D721Med (cell line): ENCODE measurements around the gene GNB5.
"Not testable (repeated sequence)": the region's sequence is repeated elsewhere in the genome, so short reads cannot be mapped to it uniquely, and the experiment has no call there.

Experiments used
- DNase-seq: peaks from one replicate; pipeline ENCODE4 v3.0.0; 2011; ENCODE audit warnings: low spot score; ENCODE audit not compliant: insufficient read length
- FAIRE-seq: peaks from 2 replicates; lab custom pipeline; 2011; peaks lifted over from hg19 to GRCh38; lab: Jason Lieb, UNC
- CTCF ChIP-seq: IDR thresholded peaks from 2 replicates; pipeline ENCODE4 v1.5.1; 2012; ENCODE audit warnings: mild to moderate bottlenecking, control low read depth; ENCODE audit not compliant: insufficient read depth; ENCODE audit errors: missing control alignments

GNB5 gene

GRCh38 chr15:52098323-52098722 lies 92.9 kb downstream of the GNB5 start:
- no peak for FAIRE-seq
- DNase-seq, result no peak
- TF ChIP-seq CTCF, result no peak

- FAIRE-seq (no peak), DNase-seq (no peak)
- no peak for TF ChIP-seq CTCF
Measured at GRCh38 chr15:52097180-52097579, 94.0 kb downstream of the GNB5 start.

- FAIRE-seq, DNase-seq: not testable (repeated sequence)
Measured at GRCh38 chr15:52096536-52096935, 94.7 kb downstream of the GNB5 start.

DNA sequence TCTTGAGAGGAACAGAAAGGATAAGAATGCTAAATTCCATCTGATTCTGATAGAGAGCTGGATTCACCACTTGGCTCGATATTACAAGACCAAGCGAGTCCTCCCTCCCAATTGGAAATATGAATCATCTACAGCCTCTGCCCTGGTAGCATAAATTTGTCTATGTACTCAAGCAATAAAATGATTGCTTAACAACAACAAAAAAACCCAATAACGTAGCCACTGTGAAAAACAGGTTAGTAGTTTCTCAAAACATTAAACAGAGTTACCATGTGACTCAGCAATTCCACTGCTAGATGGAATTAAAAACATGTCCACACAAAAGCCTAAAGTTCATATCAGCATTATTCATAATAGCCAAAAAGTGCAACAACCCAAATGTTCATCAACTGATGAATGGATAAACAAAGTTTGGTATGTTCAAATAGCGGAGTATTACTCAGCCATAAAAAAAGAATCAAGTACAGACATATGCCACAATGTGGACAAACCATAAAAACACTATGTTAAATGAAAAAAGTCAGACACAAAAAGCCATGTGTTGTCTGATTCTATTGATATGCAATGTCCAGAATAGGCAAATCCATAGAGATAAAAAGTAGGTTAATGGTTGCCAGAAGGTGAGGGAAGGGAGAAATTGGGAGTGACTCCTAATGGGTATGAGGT lies 95.5 kb downstream of the GNB5 start:
- DNase-seq (no peak), FAIRE-seq (no peak)
- TF ChIP-seq CTCF, result no peak

- no peak for FAIRE-seq
- no peak for DNase-seq
- no peak for TF ChIP-seq CTCF
Measured at GRCh38 chr15:52094811-52095584, 96.2 kb downstream of the GNB5 start.

GRCh38 chr15:52093539-52094510 lies 97.4 kb downstream of the GNB5 start:
- DNase-seq, result no peak
- no peak for TF ChIP-seq CTCF
- FAIRE-seq, result no peak

GRCh38 chr15:52093167-52093538 lies 98.0 kb downstream of the GNB5 start:
- FAIRE-seq (no peak), DNase-seq (no peak)
- no peak for TF ChIP-seq CTCF
